PC-3 (cell line): ENCODE results near the gene AXDND1. TPM values are rescaled to one million over a fixed set of nuclear protein-coding genes. Genes with fewer than 3 reads are reported as not detected.

Experiments used
- ATAC-seq: fragments of 200-7000 bp; cut with Tn5 transposase; 2 replicates; pipeline ENCODE4 v1.9.1; 2020; ENCODE audit warnings: mild to moderate bottlenecking, moderate library complexity
- BruUV-seq: library from RNA; stranded (reverse); fragments of 400-500 nt; replicated peaks from 2 replicates; lab custom pipeline; 2021; lab: Mats Ljungman, UMichigan
- CTCF ChIA-PET: fragments of 300-600 bp; sonication (Branson Sonifier 250); formaldehyde crosslinking; loops from one replicate; lab custom pipeline; 2022; ENCODE audit warnings: antibody characterized with exemption; lab: Charles Lee
- POLR2A ChIA-PET: fragments of 300-600 bp; sonication (Branson Sonifier 250); formaldehyde crosslinking; loops from one replicate; lab custom pipeline; 2022; ENCODE audit warnings: antibody characterized with exemption; ENCODE audit not compliant: unreplicated experiment; lab: Charles Lee
- DNase-seq: peaks from one replicate; pipeline ENCODE4 v3.0.0-alpha.2; 2015
- H2AFZ ChIP-seq: fragments of 300-600 bp; sonication (generic); 2 replicates; pipeline ENCODE4 v1.6.0; 2016; ENCODE audit warnings: antibody characterized with exemption, low read length
- H3F3A ChIP-seq: fragments of 300-600 bp; sonication (generic); one replicate; pipeline ENCODE4 v1.6.0; 2017; ENCODE audit warnings: antibody characterized with exemption, low read length, control low read depth, mild to moderate bottlenecking; ENCODE audit not compliant: unreplicated experiment
- H3K27ac ChIP-seq: fragments of 300-600 bp; sonication (generic); 2 replicates; pipeline ENCODE4 v1.5.1; 2016; ENCODE audit warnings: mild to moderate bottlenecking, low read length
- H3K27me3 ChIP-seq: fragments of 300-600 bp; sonication (generic); 2 replicates; pipeline ENCODE4 v1.6.1; 2016; ENCODE audit warnings: low read length, mixed read lengths
- H3K36me3 ChIP-seq: fragments of 300-600 bp; sonication (generic); 2 replicates; pipeline ENCODE4 v1.6.1; 2016; ENCODE audit warnings: low read depth, mixed run types, low read length, mixed read lengths
- H3K4me1 ChIP-seq: fragments of 300-600 bp; sonication (generic); 2 replicates; pipeline ENCODE4 v1.5.1; 2016; ENCODE audit warnings: low read length; ENCODE audit not compliant: insufficient read depth
- H3K4me2 ChIP-seq: fragments of 300-600 bp; sonication (generic); 2 replicates; pipeline ENCODE4 v1.6.0; 2016; ENCODE audit warnings: low read length
- H3K4me3 ChIP-seq: fragments of 300-600 bp; sonication (generic); 2 replicates; pipeline ENCODE4 v1.5.1; 2016; ENCODE audit warnings: mild to moderate bottlenecking, low read length, mixed read lengths
- H3K79me2 ChIP-seq: fragments of 300-600 bp; sonication (generic); 2 replicates; pipeline ENCODE4 v1.6.1; 2017; ENCODE audit warnings: low read length, mixed read lengths
- H3K9ac ChIP-seq: fragments of 300-600 bp; sonication (generic); 2 replicates; pipeline ENCODE4 v1.6.0; 2016; ENCODE audit warnings: mild to moderate bottlenecking, low read length
- H3K9me2 ChIP-seq: fragments of 300-600 bp; sonication (generic); replicated peaks from 2 replicates; pipeline ENCODE4 v1.6.1; 2016; ENCODE audit warnings: mixed run types, low read length, mixed read lengths
- H3K9me3 ChIP-seq: fragments of 300-600 bp; sonication (generic); 2 replicates; pipeline ENCODE4 v1.6.1; 2016; ENCODE audit warnings: low read length, mixed read lengths
- H4K20me1 ChIP-seq: fragments of 300-600 bp; sonication (generic); 2 replicates; pipeline ENCODE4 v1.6.1; 2016; ENCODE audit warnings: low read length, mixed read lengths
- EZH2 ChIP-seq: fragments of 300-600 bp; sonication (generic); IDR thresholded peaks from one replicate; pipeline ENCODE4 v1.6.1; 2017; ENCODE audit warnings: antibody characterized with exemption, mild to moderate bottlenecking, low read length; ENCODE audit not compliant: unreplicated experiment
- EZH2phosphoT487 ChIP-seq: fragments of 300-600 bp; sonication (generic); IDR thresholded peaks from 2 replicates; pipeline ENCODE4 v1.6.1; 2018; ENCODE audit warnings: mild to moderate bottlenecking, antibody characterized with exemption, low read length, borderline replicate concordance
- intact Hi-C: fragments of 100-400 bp; cut with micrococcal nuclease; formaldehyde crosslinking; loops from 2 replicates; pipeline ENCODE4 v1.9.0; 2023
- total RNA-seq: library from RNA; depleted of rRNA; stranded (reverse); fragments of >200 nt; gene quantifications from 2 replicates; pipeline ENCODE4 v1.2.3, GENCODE V29; 2014
- TF ChIP-seq, protein P1 (sequence below): fragments of 300-600 bp; sonication (generic); conservative IDR thresholded peaks from 2 replicates; pipeline ENCODE4 v1.5.1; 2017; ENCODE audit warnings: antibody characterized with exemption, low read depth, mild to moderate bottlenecking, low read length

Gene AXDND1
- total RNA-seq, 1 experiment from 2014 or later: not detected

DNA sequence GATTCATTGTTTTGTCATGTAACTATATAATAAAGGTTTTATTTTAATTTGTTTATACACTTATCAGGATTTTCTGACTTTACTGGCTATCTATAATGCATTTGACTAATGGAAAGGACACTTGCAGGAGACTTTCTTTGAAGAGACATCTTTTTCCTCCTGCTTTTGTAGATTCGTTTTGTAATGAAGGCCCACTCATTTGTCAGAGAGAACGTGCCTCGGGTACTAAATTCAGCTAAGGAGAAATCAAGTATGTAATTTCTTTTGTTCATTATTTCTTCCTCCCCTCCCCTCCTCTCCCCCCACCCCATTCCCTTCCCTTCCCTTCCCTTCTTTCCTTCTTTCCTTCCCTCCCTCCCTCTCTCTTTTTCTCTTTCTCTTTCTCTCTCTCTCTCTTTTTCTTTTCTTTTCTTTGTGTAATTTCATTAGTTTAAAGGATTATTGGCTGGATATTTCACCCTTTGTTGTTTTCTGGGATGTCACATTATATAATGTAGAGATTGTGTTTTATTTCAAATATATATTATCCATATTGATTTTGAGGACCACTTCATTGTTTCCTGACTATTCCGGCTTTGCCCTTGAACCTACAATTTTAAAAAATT is 23.7 kb upstream of the AXDND1 start:
- Histone ChIP-seq H2AFZ (no peak overlapping the region), H3F3A (no peaks in the 10 kb centered on the region), H3K4me1 (no peaks in the 10 kb centered on the region), H3K79me2 (no peaks in the 10 kb centered on the region), H3K27me3 (no peaks in the 10 kb centered on the region), H3K36me3 (peaks cover 6% of the 10 kb centered on the region; the same call in 1 of the 2 replicates), H3K27ac (no peak overlapping the region), H3K9me2 (no peaks in the 10 kb centered on the region), H3K9ac (no peak overlapping the region), H3K4me3 (no peak overlapping the region), H3K4me2 (no peak overlapping the region), H3K9me3 (no peaks in the 10 kb centered on the region), H4K20me1 (no peaks in the 10 kb centered on the region)
- POLR2A ChIA-PET: no interaction called here
- CTCF ChIA-PET: no interaction called here
- no peak for DNase-seq
- intact Hi-C loops: no loop called here
- no TSS peak for BruUV-seq
- TF ChIP-seq EZH2phosphoT487: no peak
- ATAC-seq: no peak

- ATAC-seq: no peak
- Histone ChIP-seq H2AFZ (no peak overlapping the region), H3K27ac (no peak overlapping the region), H3K36me3 (peaks cover 6% of the 10 kb centered on the region; the same call in 1 of the 2 replicates), H3K9me3 (no peaks in the 10 kb centered on the region), H3K4me3 (no peak overlapping the region), H3K4me2 (no peak overlapping the region), H3K79me2 (no peaks in the 10 kb centered on the region), H3K27me3 (no peaks in the 10 kb centered on the region), H3K9me2 (no peaks in the 10 kb centered on the region), H3K9ac (no peak overlapping the region), H3F3A (no peaks in the 10 kb centered on the region), H3K4me1 (no peaks in the 10 kb centered on the region), H4K20me1 (no peaks in the 10 kb centered on the region)
- no TSS peak for BruUV-seq
- TF ChIP-seq, protein P1, sequence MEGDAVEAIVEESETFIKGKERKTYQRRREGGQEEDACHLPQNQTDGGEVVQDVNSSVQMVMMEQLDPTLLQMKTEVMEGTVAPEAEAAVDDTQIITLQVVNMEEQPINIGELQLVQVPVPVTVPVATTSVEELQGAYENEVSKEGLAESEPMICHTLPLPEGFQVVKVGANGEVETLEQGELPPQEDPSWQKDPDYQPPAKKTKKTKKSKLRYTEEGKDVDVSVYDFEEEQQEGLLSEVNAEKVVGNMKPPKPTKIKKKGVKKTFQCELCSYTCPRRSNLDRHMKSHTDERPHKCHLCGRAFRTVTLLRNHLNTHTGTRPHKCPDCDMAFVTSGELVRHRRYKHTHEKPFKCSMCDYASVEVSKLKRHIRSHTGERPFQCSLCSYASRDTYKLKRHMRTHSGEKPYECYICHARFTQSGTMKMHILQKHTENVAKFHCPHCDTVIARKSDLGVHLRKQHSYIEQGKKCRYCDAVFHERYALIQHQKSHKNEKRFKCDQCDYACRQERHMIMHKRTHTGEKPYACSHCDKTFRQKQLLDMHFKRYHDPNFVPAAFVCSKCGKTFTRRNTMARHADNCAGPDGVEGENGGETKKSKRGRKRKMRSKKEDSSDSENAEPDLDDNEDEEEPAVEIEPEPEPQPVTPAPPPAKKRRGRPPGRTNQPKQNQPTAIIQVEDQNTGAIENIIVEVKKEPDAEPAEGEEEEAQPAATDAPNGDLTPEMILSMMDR: no peak
- TF ChIP-seq EZH2phosphoT487 (no peak), EZH2 (no peak)
- intact Hi-C loops: no loop called here
- CTCF ChIA-PET: no interaction called here
- POLR2A ChIA-PET: interaction anchor here (0.6 kb wide), 1 partner anchor 26 kb away, joined by 7 read pairs; no protein-coding TSS in a partner anchor
- no peak for DNase-seq
Observed at GRCh38 chr1:179342740-179343404, 22.9 kb upstream of the AXDND1 start.

GRCh38 chr1:179351281-179351680 is 14.5 kb upstream of the AXDND1 start:
- DNase-seq (no peak), ATAC-seq (no peak)
- Histone ChIP-seq H3K4me1 (no peaks in the 10 kb centered on the region), H3K79me2 (no peaks in the 10 kb centered on the region), H3F3A (no peaks in the 10 kb centered on the region), H3K9me2 (no peaks in the 10 kb centered on the region), H4K20me1 (no peaks in the 10 kb centered on the region), H2AFZ (no peak overlapping the region), H3K9me3 (no peaks in the 10 kb centered on the region), H3K27ac (no peak overlapping the region), H3K27me3 (no peaks in the 10 kb centered on the region), H3K36me3 (peaks cover 12% of the 10 kb centered on the region; the same call in 1 of the 2 replicates), H3K9ac (no peak overlapping the region), H3K4me3 (no peak overlapping the region), H3K4me2 (no peak overlapping the region)
- POLR2A ChIA-PET: no interaction called here
- intact Hi-C loops: no loop called here
- no peak for TF ChIP-seq EZH2
- TF ChIP-seq, protein P1: no peak
- no peak for TF ChIP-seq EZH2phosphoT487
- CTCF ChIA-PET: no interaction called here
- no TSS peak for BruUV-seq
